ENCODE results near the gene NDRG3.

NDRG3 gene

GRCh38 chr20:36745927-36746659 is at the start of gene NDRG3:
Gene NDRG3, minus strand, starts transcription at chr20:36746090. Its CDS starts 24,355 bp downstream, at chr20:36721735.
- DNase-seq (ENCODE audit: low spot score) = peak; percentile 90

GRCh38 chr20:36794116-36794474 is 48.2 kb upstream of the NDRG3 start:
- DNase-seq (ENCODE audit: low spot score) = no peak

GRCh38 chr20:36793294-36794115 is 47.6 kb upstream of the NDRG3 start:
- DNase-seq (ENCODE audit: low spot score) = no peak

- no peak for DNase-seq (ENCODE audit: low spot score)
Observed at GRCh38 chr20:36792422-36792821, 46.5 kb upstream of the NDRG3 start.

GRCh38 chr20:36791862-36792261 is 46.0 kb upstream of the NDRG3 start:
- no peak for DNase-seq (ENCODE audit: low spot score)

- DNase-seq (ENCODE audit: low spot score) = no peak
Observed at GRCh38 chr20:36786663-36787062, 40.8 kb upstream of the NDRG3 start.

GRCh38 chr20:36786246-36786645 is 40.4 kb upstream of the NDRG3 start:
- DNase-seq (ENCODE audit: low spot score) = no peak

GRCh38 chr20:36785308-36785707 is 39.4 kb upstream of the NDRG3 start:
- no peak for DNase-seq (ENCODE audit: low spot score)

- DNase-seq (ENCODE audit: low spot score) = no peak
Observed at GRCh38 chr20:36784900-36785299, 39.0 kb upstream of the NDRG3 start.

- no peak for DNase-seq (ENCODE audit: low spot score)
Observed at GRCh38 chr20:36784116-36784515, 38.2 kb upstream of the NDRG3 start.

GRCh38 chr20:36779656-36780025 is 33.8 kb upstream of the NDRG3 start:
- no peak for DNase-seq (ENCODE audit: low spot score)

- no peak for DNase-seq (ENCODE audit: low spot score)
Observed at GRCh38 chr20:36778831-36779655, 33.2 kb upstream of the NDRG3 start.

- DNase-seq (ENCODE audit: low spot score) = no peak
Observed at GRCh38 chr20:36777576-36777975, 31.7 kb upstream of the NDRG3 start.

- DNase-seq (ENCODE audit: low spot score) = no peak
Observed at GRCh38 chr20:36777167-36777566, 31.3 kb upstream of the NDRG3 start.

GRCh38 chr20:36775826-36776225 is 29.9 kb upstream of the NDRG3 start:
- no peak for DNase-seq (ENCODE audit: low spot score)

GRCh38 chr20:36775196-36775595 is 29.3 kb upstream of the NDRG3 start:
- no peak for DNase-seq (ENCODE audit: low spot score)

- peak; percentile 99 for DNase-seq (ENCODE audit: low spot score)
Observed at GRCh38 chr20:36773597-36774390, 27.9 kb upstream of the NDRG3 start, which contains the start of gene DSN1. Gene DSN1, minus strand, starts transcription at chr20:36773763. Its CDS starts 2,305 bp downstream, at chr20:36771458.

GRCh38 chr20:36773107-36773596 is 27.3 kb upstream of the NDRG3 start:
- peak; percentile 37 for DNase-seq (ENCODE audit: low spot score)

- no peak for DNase-seq (ENCODE audit: low spot score)
Observed at GRCh38 chr20:36770680-36771079, 24.8 kb upstream of the NDRG3 start.

GRCh38 chr20:36768768-36769430 is 23.0 kb upstream of the NDRG3 start:
- no peak for DNase-seq (ENCODE audit: low spot score)

- no peak for DNase-seq (ENCODE audit: low spot score)
Observed at GRCh38 chr20:36761125-36761524, 15.2 kb upstream of the NDRG3 start.

All from hematopoietic multipotent progenitor cell treated with erythropoietin and hydrocortisone succinate and interleukin-3 and kit ligand, for 17 days (in vitro differentiated cells).